GM19035 (cell line): ENCODE results near the gene MYCN.

Source experiments
- ATAC-seq: cut with Tn5 transposase; IDR thresholded peaks from one replicate; pipeline ENCODE4 v1.9.1; 2021; ENCODE audit not compliant: unreplicated experiment

Gene MYCN

GRCh38 chr2:15930589-15931318, 9.6 kb upstream of the MYCN start:
- ATAC-seq = no peak

GRCh38 chr2:15931319-15931890, 8.9 kb upstream of the MYCN start:
- no peak for ATAC-seq

DNA sequence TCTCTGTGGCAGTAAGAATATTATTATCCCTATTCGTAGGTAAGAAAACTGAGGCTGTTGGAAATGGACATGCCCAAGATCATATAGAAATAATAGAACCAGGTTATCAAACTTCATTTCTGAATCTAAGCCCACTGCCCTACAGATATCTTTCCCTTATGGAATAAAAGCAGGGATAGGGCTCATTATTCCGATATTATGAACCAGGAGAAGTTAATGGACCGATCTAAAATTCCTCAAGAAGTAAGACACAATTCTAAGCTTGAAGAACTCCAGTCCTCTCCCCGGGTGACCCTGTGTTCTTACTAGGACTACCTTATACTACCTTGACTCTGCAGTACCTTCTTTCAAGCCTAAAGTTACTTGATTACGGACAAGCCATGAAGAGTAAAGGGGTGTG, 8.4 kb upstream of the MYCN start:
- no peak for ATAC-seq

- ATAC-seq = no peak
Measured at GRCh38 chr2:15932394-15933183, 7.8 kb upstream of the MYCN start.

- ATAC-seq = no peak
Measured at GRCh38 chr2:15933184-15933845, 7.0 kb upstream of the MYCN start.

DNA sequence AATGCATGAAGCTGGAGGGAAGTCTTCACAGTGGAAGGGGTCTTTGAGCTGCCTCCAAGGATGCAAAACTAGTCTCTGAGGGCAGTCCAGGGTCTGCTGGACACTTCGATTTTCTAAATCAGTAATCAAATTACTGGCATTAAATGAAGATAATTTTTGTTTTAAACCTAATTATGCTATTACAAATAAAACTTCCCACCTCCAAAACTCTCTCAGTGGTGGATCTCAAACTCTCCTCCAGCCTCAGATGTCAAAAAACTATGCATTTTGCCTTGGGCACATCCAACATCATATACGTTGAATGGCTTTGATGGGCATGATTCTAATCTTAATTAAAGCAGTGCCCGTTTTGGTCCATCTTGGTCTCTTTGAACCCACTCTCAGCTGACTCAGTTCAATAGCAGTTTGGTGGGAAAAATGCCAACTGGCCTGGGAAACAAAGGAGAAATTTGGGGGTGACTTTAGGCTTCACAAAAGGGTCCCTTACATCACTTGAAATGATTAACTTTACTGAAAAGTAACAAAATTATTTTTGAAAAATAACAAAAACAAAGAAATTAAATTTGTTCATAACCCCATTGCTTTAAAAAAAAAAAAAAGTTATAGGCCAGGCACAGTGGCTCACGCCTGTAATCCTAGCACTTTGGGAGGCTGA, 5.9 kb upstream of the MYCN start:
- ATAC-seq = no peak

GRCh38 chr2:15935189-15935588, 5.2 kb upstream of the MYCN start:
- no peak for ATAC-seq

DNA sequence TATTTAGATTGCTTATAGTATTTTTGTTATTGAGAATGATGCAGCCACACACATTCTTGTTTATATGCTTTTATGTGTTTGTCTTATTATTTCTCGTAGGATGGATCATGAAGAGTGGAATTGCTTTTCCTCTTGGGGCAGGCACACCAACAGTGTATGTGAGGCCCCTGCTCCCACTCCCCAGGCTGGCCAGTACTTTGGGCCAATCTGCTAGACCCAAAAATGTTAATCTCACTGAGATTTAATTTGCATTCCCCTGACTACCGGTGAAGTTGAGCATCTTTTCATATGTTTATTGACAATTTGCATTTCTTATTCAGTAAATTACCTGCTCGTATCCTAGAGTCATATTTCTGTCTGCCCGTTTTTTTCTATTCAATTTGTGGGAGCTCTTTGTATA, 4.7 kb upstream of the MYCN start:
- no peak for ATAC-seq

DNA sequence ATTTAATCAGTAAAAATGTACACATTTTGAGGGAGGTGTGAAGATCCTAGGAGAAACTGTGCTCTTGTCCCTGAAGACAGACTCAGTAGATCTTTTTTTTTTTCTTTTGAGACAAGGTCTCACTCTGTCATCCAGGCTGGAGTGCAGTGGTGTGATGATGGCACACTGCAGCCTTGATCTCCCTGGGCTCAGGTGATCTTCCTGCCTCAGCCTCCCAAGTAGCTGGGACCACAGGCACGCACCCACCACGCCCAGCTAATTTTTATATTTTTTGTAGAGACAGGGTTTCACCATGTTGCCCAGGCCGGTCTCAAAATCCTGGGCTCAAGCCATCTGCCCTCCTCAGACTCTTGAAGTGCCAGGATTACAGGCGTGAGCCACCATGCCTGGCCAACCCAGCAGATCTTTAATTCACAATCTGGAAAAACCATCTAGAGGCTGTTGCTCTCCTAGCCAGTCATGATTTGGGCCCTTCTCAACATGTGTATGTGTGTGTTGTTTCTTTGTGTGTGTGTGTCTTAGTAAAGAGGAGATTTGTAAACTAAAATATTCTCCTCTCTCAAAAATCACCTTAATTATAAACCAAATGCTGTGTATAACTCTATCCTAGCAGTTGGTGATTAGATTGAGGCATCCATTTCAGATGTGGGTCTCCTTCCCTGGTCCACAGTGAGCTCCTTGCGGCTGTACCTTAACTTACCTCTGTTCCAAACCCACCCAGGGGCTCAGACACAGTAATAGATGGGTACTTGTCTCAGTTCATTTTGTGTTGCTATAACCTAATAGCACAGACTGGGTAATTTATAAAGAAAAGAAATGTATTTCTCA, 3.9 kb upstream of the MYCN start:
- no peak for ATAC-seq

DNA sequence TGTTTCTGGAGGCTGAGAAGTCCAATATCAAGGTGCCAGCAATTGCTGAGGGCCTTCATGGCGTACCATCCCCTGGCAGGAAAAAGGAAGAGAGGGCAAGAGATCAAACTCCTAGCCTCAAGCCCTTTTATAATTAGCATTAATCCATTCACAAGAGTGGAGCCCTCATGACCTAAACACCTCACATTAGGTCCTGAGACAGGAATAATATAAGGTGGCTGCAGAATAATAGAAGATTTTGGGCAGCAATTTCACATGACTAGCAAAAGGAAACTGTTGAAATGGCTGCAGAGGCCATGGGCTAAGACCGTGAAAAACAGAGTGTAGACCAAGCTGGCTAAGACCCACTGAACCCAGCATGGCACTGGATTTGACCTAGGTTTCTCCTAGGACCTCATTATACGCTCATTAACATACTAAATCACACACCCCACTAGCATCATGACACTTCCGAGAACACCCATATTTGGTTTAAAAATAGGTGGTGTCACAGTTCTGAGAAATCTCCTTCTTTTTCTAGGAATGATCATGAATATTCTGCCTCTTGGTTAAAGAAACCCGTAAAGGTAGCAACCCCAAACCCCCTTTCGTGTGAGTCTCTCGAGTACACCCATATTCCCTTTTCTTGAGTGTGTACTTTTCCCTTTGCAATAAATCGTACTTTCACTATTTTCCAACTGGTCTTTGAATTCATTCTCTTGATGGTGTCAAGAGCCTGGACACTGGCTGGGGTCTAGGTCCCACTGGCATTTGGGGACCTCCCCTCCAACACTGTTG, 3.1 kb upstream of the MYCN start:
- no peak for ATAC-seq

DNA sequence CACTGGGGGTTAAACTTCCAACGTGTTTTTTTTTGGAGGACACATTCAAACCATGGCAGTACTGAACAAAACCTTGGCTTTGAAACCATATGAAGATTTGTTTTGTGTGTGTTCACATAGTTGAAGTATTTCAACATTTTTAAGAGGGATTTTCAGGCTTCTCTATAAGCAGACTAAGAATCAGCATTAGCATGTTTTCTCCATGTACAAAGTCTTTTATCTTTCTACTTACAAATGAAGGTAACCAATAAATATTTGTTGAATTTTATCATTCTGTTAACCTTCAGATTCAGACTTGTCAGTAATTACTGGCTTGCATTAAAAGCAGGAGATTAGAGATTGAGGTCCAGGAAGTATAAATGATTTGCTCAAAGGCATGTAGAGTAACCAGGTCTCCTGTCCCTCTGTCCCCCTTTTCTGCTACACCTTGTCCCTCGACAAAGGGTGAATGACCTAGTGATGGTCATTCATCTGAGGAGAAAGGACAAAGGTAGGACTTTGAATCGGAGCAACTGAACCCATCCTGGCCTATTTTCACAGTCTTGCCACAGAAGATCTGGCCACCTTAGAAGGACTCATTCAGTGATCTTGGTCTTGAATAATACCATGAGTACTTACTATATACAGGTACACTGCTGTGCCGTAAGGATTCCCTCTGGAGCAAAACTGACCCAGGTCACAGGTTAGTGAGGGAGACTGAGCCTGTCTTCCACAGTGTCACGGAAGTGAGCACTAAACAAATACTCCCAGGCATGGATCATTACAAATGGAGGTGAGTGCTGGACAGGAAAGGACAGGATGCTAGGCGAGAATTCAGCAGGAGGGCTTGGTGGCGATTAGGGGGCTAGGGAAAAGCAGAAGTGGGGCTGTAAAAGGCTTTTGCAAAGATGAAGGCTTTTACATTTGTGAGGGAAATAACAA, 2.2 kb upstream of the MYCN start:
- no peak for ATAC-seq

- ATAC-seq = no peak
Measured at GRCh38 chr2:15938803-15939555, 1.4 kb upstream of the MYCN start.

- ATAC-seq = no peak
Measured at GRCh38 chr2:15939556-15939853, 845 bp upstream of the MYCN start.

- no peak for ATAC-seq
Measured at GRCh38 chr2:15940661-15941480, 521 bp downstream of the MYCN start.

DNA sequence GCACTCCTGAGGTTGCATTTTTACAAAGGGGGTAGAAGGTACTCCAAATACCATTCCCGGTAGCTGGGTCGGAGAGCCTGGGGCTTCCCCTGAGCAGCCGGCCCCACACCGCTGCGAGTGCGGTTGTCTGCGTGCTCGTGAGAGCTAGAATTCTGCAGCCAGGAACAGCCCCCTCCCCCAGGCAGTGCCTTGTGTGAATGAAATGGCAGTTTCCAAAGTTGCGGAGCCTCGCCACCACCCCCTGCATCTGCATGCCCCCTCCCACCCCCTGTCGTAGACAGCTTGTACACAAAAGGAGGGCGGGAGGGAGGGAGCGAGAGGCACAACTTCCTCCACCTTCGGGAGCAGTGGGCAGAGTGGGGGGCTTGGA, 1.1 kb downstream of the MYCN start:
- no peak for ATAC-seq

DNA sequence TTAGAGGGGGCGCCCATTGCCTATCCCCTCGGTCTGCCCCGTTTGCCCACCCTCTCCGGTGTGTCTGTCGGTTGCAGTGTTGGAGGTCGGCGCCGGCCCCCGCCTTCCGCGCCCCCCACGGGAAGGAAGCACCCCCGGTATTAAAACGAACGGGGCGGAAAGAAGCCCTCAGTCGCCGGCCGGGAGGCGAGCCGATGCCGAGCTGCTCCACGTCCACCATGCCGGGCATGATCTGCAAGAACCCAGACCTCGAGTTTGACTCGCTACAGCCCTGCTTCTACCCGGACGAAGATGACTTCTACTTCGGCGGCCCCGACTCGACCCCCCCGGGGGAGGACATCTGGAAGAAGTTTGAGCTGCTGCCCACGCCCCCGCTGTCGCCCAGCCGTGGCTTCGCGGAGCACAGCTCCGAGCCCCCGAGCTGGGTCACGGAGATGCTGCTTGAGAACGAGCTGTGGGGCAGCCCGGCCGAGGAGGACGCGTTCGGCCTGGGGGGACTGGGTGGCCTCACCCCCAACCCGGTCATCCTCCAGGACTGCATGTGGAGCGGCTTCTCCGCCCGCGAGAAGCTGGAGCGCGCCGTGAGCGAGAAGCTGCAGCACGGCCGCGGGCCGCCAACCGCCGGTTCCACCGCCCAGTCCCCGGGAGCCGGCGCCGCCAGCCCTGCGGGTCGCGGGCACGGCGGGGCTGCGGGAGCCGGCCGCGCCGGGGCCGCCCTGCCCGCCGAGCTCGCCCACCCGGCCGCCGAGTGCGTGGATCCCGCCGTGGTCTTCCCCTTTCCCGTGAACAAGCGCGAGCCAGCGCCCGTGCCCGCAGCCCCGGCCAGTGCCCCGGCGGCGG, 1.7 kb downstream of the MYCN start:
- ATAC-seq = no peak
